WTC11 (cell line): ENCODE data around the gene WDR18.

ENCODE experiments used
- ERG ChIP-seq: fragments of 250-450 bp; sonication (Bioruptor Pico); IDR thresholded peaks from 2 replicates; pipeline ENCODE4 v1.8.0; 2021; ENCODE audit warnings: mild to moderate bottlenecking
- JUN ChIP-seq: sonication (generic); formaldehyde crosslinking; IDR thresholded peaks from 2 replicates; pipeline ENCODE4 v1.8.0; 2023; ENCODE audit warnings: mild to moderate bottlenecking, missing genetic modification reagents
- RELA ChIP-seq: sonication (generic); formaldehyde crosslinking; IDR thresholded peaks from 2 replicates; pipeline ENCODE4 v1.8.1; 2022; ENCODE audit warnings: missing genetic modification reagents, mild to moderate bottlenecking, borderline replicate concordance
- TCF7 ChIP-seq: sonication (generic); formaldehyde crosslinking; IDR thresholded peaks from 2 replicates; pipeline ENCODE4 v1.8.0; 2022; ENCODE audit warnings: mild to moderate bottlenecking, low read depth, missing genetic modification reagents, moderate library complexity
- TP53 ChIP-seq: sonication (generic); formaldehyde crosslinking; IDR thresholded peaks from 2 replicates; pipeline ENCODE4 v1.8.1; 2023; ENCODE audit warnings: mild to moderate bottlenecking, missing genetic modification reagents
- TF ChIP-seq, protein P1 (sequence below): sonication (generic); formaldehyde crosslinking; IDR thresholded peaks from 2 replicates; pipeline ENCODE4 v1.8.1; 2023; ENCODE audit warnings: mild to moderate bottlenecking, missing genetic modification reagents, moderate library complexity
- TF ChIP-seq, protein P2 (sequence below): sonication (generic); formaldehyde crosslinking; IDR thresholded peaks from 2 replicates; pipeline ENCODE4 v1.8.1; 2023; ENCODE audit warnings: mild to moderate bottlenecking, missing genetic modification reagents
- TF ChIP-seq, protein P3 (sequence below): fragments of 200-600 bp; IDR thresholded peaks from 2 replicates; pipeline ENCODE4 v1.8.0; 2022; ENCODE audit warnings: antibody characterized with exemption
- TF ChIP-seq, protein P4 (sequence below): sonication (generic); formaldehyde crosslinking; IDR thresholded peaks from 2 replicates; pipeline ENCODE4 v1.8.1; 2022; ENCODE audit warnings: mild to moderate bottlenecking, moderate library complexity, missing genetic modification reagents
- TF ChIP-seq, protein P5 (sequence below): sonication (generic); formaldehyde crosslinking; conservative IDR thresholded peaks from 2 replicates; pipeline ENCODE4 v1.8.1; 2022; ENCODE audit warnings: mild to moderate bottlenecking, missing genetic modification reagents

GRCh38 chr19:1040476-1041271, 56.5 kb downstream of the WDR18 start:
- TF ChIP-seq, protein P1, sequence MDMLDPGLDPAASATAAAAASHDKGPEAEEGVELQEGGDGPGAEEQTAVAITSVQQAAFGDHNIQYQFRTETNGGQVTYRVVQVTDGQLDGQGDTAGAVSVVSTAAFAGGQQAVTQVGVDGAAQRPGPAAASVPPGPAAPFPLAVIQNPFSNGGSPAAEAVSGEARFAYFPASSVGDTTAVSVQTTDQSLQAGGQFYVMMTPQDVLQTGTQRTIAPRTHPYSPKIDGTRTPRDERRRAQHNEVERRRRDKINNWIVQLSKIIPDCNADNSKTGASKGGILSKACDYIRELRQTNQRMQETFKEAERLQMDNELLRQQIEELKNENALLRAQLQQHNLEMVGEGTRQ = no peak
- TF ChIP-seq, protein P2, sequence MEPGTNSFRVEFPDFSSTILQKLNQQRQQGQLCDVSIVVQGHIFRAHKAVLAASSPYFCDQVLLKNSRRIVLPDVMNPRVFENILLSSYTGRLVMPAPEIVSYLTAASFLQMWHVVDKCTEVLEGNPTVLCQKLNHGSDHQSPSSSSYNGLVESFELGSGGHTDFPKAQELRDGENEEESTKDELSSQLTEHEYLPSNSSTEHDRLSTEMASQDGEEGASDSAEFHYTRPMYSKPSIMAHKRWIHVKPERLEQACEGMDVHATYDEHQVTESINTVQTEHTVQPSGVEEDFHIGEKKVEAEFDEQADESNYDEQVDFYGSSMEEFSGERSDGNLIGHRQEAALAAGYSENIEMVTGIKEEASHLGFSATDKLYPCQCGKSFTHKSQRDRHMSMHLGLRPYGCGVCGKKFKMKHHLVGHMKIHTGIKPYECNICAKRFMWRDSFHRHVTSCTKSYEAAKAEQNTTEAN (CRISPR knock-in tag) = no peak
- TF ChIP-seq, protein P3, sequence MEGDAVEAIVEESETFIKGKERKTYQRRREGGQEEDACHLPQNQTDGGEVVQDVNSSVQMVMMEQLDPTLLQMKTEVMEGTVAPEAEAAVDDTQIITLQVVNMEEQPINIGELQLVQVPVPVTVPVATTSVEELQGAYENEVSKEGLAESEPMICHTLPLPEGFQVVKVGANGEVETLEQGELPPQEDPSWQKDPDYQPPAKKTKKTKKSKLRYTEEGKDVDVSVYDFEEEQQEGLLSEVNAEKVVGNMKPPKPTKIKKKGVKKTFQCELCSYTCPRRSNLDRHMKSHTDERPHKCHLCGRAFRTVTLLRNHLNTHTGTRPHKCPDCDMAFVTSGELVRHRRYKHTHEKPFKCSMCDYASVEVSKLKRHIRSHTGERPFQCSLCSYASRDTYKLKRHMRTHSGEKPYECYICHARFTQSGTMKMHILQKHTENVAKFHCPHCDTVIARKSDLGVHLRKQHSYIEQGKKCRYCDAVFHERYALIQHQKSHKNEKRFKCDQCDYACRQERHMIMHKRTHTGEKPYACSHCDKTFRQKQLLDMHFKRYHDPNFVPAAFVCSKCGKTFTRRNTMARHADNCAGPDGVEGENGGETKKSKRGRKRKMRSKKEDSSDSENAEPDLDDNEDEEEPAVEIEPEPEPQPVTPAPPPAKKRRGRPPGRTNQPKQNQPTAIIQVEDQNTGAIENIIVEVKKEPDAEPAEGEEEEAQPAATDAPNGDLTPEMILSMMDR = no peak
- TF ChIP-seq, protein P4, sequence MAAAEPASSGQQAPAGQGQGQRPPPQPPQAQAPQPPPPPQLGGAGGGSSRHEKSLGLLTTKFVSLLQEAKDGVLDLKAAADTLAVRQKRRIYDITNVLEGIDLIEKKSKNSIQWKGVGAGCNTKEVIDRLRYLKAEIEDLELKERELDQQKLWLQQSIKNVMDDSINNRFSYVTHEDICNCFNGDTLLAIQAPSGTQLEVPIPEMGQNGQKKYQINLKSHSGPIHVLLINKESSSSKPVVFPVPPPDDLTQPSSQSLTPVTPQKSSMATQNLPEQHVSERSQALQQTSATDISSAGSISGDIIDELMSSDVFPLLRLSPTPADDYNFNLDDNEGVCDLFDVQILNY (CRISPR knock-in tag) = no peak
- TF ChIP-seq ERG (CRISPR knock-in tag) (no peak), RELA (CRISPR knock-in tag) (no peak), TP53 (CRISPR knock-in tag) (no peak), TCF7 (CRISPR knock-in tag) (no peak), JUN (CRISPR knock-in tag) (no peak)
- TF ChIP-seq, protein P5, sequence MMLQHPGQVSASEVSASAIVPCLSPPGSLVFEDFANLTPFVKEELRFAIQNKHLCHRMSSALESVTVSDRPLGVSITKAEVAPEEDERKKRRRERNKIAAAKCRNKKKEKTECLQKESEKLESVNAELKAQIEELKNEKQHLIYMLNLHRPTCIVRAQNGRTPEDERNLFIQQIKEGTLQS = no peak
